GM23338 (cell line): Measurements from ENCODE around the gene MARK3. TPM values are rescaled to one million over a fixed set of nuclear protein-coding genes. Genes with fewer than 3 reads are reported as not detected.

Experiments
- ATAC-seq: fragments of 200-7000 bp; cut with Tn5 transposase; 3 replicates; pipeline ENCODE4 v1.9.1; 2020
- DNase-seq: peaks from one replicate; pipeline ENCODE4 v3.0.0-alpha.2; 2015; ENCODE audit warnings: low spot score
- H2AFZ ChIP-seq: fragments of 200-600 bp; sonication (generic); 2 replicates; pipeline ENCODE4 v1.8.0; 2016; ENCODE audit warnings: antibody characterized with exemption, mild to moderate bottlenecking, moderate library complexity
- H3F3A ChIP-seq: fragments of 200-600 bp; sonication (generic); replicated peaks from 2 replicates; pipeline ENCODE4 v1.8.0; 2017; ENCODE audit warnings: antibody characterized with exemption, mixed run types, low read depth
- H3K27ac ChIP-seq: fragments of 200-600 bp; sonication (generic); 2 replicates; pipeline ENCODE4 v1.6.1; 2016; ENCODE audit warnings: low read depth
- H3K27me3 ChIP-seq: fragments of 200-600 bp; sonication (generic); 2 replicates; pipeline ENCODE4 v1.8.0; 2016; ENCODE audit warnings: mild to moderate bottlenecking, mixed run types, moderate library complexity; ENCODE audit not compliant: insufficient read depth
- H3K36me3 ChIP-seq: fragments of 200-600 bp; sonication (generic); 2 replicates; pipeline ENCODE4 v1.8.0; 2016; ENCODE audit warnings: mild to moderate bottlenecking; ENCODE audit not compliant: insufficient read depth
- H3K4me1 ChIP-seq: fragments of 200-600 bp; sonication (generic); 2 replicates; pipeline ENCODE4 v1.8.0; 2016; ENCODE audit warnings: mild to moderate bottlenecking, moderate library complexity; ENCODE audit not compliant: insufficient read depth
- H3K4me2 ChIP-seq: fragments of 200-600 bp; sonication (generic); 2 replicates; pipeline ENCODE4 v1.7.1; 2017; ENCODE audit warnings: mixed run types
- H3K4me3 ChIP-seq: fragments of 200-600 bp; sonication (generic); 2 replicates; pipeline ENCODE4 v1.6.1; 2016; ENCODE audit warnings: mixed run types
- H3K79me2 ChIP-seq: fragments of 200-600 bp; sonication (generic); replicated peaks from 2 replicates; pipeline ENCODE4 v1.8.0; 2017; ENCODE audit warnings: mild to moderate bottlenecking; ENCODE audit not compliant: insufficient read depth
- H3K9me2 ChIP-seq: fragments of 200-600 bp; sonication (generic); 2 replicates; pipeline ENCODE4 v1.8.0; 2017; ENCODE audit not compliant: insufficient read depth
- H4K20me1 ChIP-seq: fragments of 200-600 bp; sonication (generic); replicated peaks from 2 replicates; pipeline ENCODE4 v1.8.0; 2017; ENCODE audit warnings: mild to moderate bottlenecking; ENCODE audit not compliant: insufficient read depth
- H3K27ac Mint-ChIP-seq: 2 replicates; pipeline ENCODE4 v1.8.0; 2020; ENCODE audit warnings: inconsistent platforms, mild to moderate bottlenecking, moderate library complexity, mixed read lengths
- H3K27me3 Mint-ChIP-seq: 3 replicates; pipeline ENCODE4 v1.8.0; 2022; ENCODE audit warnings: low read depth, mild to moderate bottlenecking, moderate library complexity, mixed read lengths, inconsistent platforms; ENCODE audit not compliant: insufficient read depth, poor library complexity
- H3K36me3 Mint-ChIP-seq: 3 replicates; pipeline ENCODE4 v1.8.0; 2021; ENCODE audit warnings: low read depth, mild to moderate bottlenecking, inconsistent platforms, moderate library complexity, mixed read lengths
- H3K4me1 Mint-ChIP-seq: 3 replicates; pipeline ENCODE4 v1.8.0; 2020; ENCODE audit warnings: mild to moderate bottlenecking, inconsistent platforms, mixed read lengths
- H3K4me3 Mint-ChIP-seq: 3 replicates; pipeline ENCODE4 v1.8.0; 2021; ENCODE audit warnings: moderate library complexity, mild to moderate bottlenecking, inconsistent platforms, mixed read lengths
- H3K9me3 Mint-ChIP-seq: 3 replicates; pipeline ENCODE4 v1.8.0; 2020; ENCODE audit warnings: moderate library complexity, mild to moderate bottlenecking, inconsistent platforms, mixed read lengths
- CREB1 ChIP-seq: fragments of 250-450 bp; sonication (Bioruptor Pico); IDR thresholded peaks from 2 replicates; pipeline ENCODE4 v1.5.0; 2020; ENCODE audit warnings: low read depth, mild to moderate bottlenecking, moderate library complexity
- ETS1 ChIP-seq: IDR thresholded peaks from 2 replicates; pipeline ENCODE4 v1.6.1; 2016; ENCODE audit warnings: antibody characterized with exemption
- EZH2 ChIP-seq: fragments of 200-600 bp; sonication (generic); IDR thresholded peaks from one replicate; pipeline ENCODE4 v1.8.0; 2017; ENCODE audit warnings: antibody characterized with exemption, mild to moderate bottlenecking, low read depth; ENCODE audit not compliant: unreplicated experiment
- EZH2phosphoT487 ChIP-seq: fragments of 200-600 bp; sonication (generic); IDR thresholded peaks from one replicate; pipeline ENCODE4 v1.8.1; 2018; ENCODE audit warnings: antibody characterized with exemption; ENCODE audit not compliant: unreplicated experiment
- JUNB ChIP-seq: IDR thresholded peaks from one replicate; pipeline ENCODE4 v1.6.1; 2016; ENCODE audit warnings: antibody characterized with exemption; ENCODE audit not compliant: unreplicated experiment
- NANOG ChIP-seq: IDR thresholded peaks from 2 replicates; pipeline ENCODE4 v1.6.1; 2016; ENCODE audit warnings: antibody characterized with exemption, borderline replicate concordance
- POLR2AphosphoS5 ChIP-seq: IDR thresholded peaks from 2 replicates; pipeline ENCODE4 v1.6.1; 2016; ENCODE audit warnings: antibody characterized with exemption, low read depth
- REST ChIP-seq: IDR thresholded peaks from one replicate; pipeline ENCODE4 v1.6.1; 2018; ENCODE audit warnings: antibody characterized with exemption; ENCODE audit not compliant: unreplicated experiment
- STAT1 ChIP-seq: IDR thresholded peaks from one replicate; pipeline ENCODE4 v1.6.1; 2016; ENCODE audit warnings: antibody characterized with exemption; ENCODE audit not compliant: unreplicated experiment
- ZNF114 ChIP-seq: fragments of 250-450 bp; sonication (Bioruptor Pico); IDR thresholded peaks from 2 replicates; pipeline ENCODE4 v1.5.0; 2020; ENCODE audit warnings: mild to moderate bottlenecking, moderate library complexity
- ZNF331 ChIP-seq: fragments of 250-450 bp; sonication (Bioruptor Pico); IDR thresholded peaks from 2 replicates; pipeline ENCODE4 v1.5.0; 2020; ENCODE audit warnings: low read depth, mild to moderate bottlenecking, moderate library complexity
- ZNF462 ChIP-seq: fragments of 250-450 bp; sonication (Bioruptor Pico); IDR thresholded peaks from 2 replicates; pipeline ENCODE4 v1.5.0; 2020; ENCODE audit warnings: mild to moderate bottlenecking, moderate library complexity
- polyA plus RNA-seq: library from polyadenylated mRNA; unstranded; fragments of >200 nt; fragmentation: Nextera tagmentation; extraction: Ambion mirVana; gene quantifications from 2 replicates; pipeline ENCODE4 v1.2.1, GENCODE V29; 2016
- total RNA-seq: library from RNA; depleted of rRNA; stranded (reverse); fragments of >200 nt; shearing (Covaris generic); gene quantifications from 2 replicates; pipeline ENCODE4 v1.2.3, GENCODE V29; 2014
- TF ChIP-seq, protein P1 (sequence below), 2 experiments: fragments of 200-600 bp in 1 of 2; sonication (generic) in 1 of 2; conservative IDR thresholded peaks; 2 replicates each; pipeline versions ENCODE4 v1.5.1 to v1.6.1; 2016 to 2017; ENCODE audit warnings: antibody characterized with exemption in 2 of 2, low read depth in 2 of 2, mild to moderate bottlenecking in 2 of 2, moderate library complexity in 1 of 2

The MARK3 gene
- total and polyA plus RNA-seq, 2 experiments from 2014 or later, result 45.9 to 69.7 TPM

DNA sequence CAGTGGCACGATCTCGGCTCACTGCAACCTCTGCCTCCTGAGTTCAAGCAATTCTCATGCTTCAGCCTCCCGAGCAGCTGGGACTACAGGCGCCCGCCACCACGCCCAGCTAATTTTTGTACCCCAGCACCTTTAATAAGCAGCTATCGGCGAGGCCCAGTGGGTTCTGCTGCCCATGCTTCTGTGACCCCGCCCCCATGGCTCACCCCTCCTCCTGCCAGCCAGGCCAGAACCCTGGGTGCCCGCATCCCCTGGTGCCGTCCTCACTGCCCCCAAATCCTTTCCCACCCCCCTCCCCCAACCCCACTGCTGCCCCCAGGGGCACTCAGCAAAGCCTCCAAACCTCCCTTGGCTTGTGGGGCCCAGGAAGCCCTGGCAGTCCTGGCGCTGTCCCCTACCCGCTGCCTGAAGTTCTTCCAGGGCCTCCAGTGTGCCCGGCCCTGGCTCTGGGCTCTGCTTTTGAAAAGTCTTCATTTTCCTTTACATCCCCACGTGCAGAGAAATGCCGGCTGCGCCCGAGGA, 162.8 kb downstream of the MARK3 start:
- Histone ChIP-seq H3K79me2 (no peaks in the 10 kb centered on the region), H2AFZ (no peak overlapping the region), H3K4me3 (no peak overlapping the region), H3K4me1 (peaks cover 8% of the 10 kb centered on the region), H3K27ac (no peak overlapping the region), H3K4me2 (no peak overlapping the region), H3K9me2 (no peaks in the 10 kb centered on the region), H3F3A (0 out of 2 replicates have a peak, but pooled peaks cover 3% of the 10 kb centered on the region), H3K27me3 (no peaks in the 10 kb centered on the region), H4K20me1 (no peaks in the 10 kb centered on the region), H3K36me3 (no peaks in the 10 kb centered on the region)
- Mint-ChIP-seq H3K4me3 (no peak overlapping the region), H3K27ac (no peak overlapping the region), H3K9me3 (no peaks in the 10 kb centered on the region), H3K27me3 (peaks cover 11% of the 10 kb centered on the region), H3K36me3 (no peaks in the 10 kb centered on the region), H3K4me1 (peaks cover 8% of the 10 kb centered on the region; the same call in 1 of the 3 replicates)
- no peak for ATAC-seq
- TF ChIP-seq ETS1 (no peak), ZNF331 (CRISPR knock-in tag) (no peak), STAT1 (no peak), REST (no peak), NANOG (no peak), CREB1 (CRISPR knock-in tag) (no peak), ZNF462 (no peak), EZH2 (no peak), JUNB (no peak), EZH2phosphoT487 (no peak), POLR2AphosphoS5 (no peak), ZNF114 (no peak)
- TF ChIP-seq, protein P1, sequence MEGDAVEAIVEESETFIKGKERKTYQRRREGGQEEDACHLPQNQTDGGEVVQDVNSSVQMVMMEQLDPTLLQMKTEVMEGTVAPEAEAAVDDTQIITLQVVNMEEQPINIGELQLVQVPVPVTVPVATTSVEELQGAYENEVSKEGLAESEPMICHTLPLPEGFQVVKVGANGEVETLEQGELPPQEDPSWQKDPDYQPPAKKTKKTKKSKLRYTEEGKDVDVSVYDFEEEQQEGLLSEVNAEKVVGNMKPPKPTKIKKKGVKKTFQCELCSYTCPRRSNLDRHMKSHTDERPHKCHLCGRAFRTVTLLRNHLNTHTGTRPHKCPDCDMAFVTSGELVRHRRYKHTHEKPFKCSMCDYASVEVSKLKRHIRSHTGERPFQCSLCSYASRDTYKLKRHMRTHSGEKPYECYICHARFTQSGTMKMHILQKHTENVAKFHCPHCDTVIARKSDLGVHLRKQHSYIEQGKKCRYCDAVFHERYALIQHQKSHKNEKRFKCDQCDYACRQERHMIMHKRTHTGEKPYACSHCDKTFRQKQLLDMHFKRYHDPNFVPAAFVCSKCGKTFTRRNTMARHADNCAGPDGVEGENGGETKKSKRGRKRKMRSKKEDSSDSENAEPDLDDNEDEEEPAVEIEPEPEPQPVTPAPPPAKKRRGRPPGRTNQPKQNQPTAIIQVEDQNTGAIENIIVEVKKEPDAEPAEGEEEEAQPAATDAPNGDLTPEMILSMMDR (conservative IDR thresholded peaks at IDR 0.05; ENCODE audit: low read depth in 2 of 2), result no peak
- no peak for DNase-seq
